BE2C (cell line): ENCODE data around the gene NEB.

Experiments
- DNase-seq: peaks from one replicate; pipeline ENCODE4 v3.0.0-alpha.2; 2020
- H3K27me3 ChIP-seq: fragments of 250-450 bp; sonication (Bioruptor Pico); 2 replicates; pipeline ENCODE4 v1.5.1; 2020; ENCODE audit warnings: mild to moderate bottlenecking
- H3K36me3 ChIP-seq: fragments of 250-450 bp; sonication (Bioruptor Pico); 2 replicates; pipeline ENCODE4 v1.5.1; 2020; ENCODE audit warnings: mild to moderate bottlenecking
- H3K4me1 ChIP-seq: fragments of 250-450 bp; sonication (Bioruptor Pico); 2 replicates; pipeline ENCODE4 v1.5.1; 2020
- H3K4me3 ChIP-seq: 2 replicates; pipeline ENCODE4 v1.5.1; 2011; ENCODE audit warnings: low read depth, low read length
- H3K9me3 ChIP-seq: fragments of 250-450 bp; sonication (Bioruptor Pico); 2 replicates; pipeline ENCODE4 v1.5.1; 2020
- TF ChIP-seq, protein P1 (sequence below): IDR thresholded peaks from 2 replicates; pipeline ENCODE4 v1.5.1; 2012; ENCODE audit warnings: mild to moderate bottlenecking, low read depth, low read length

NEB gene

GRCh38 chr2:151623631-151624030 lies 110.6 kb downstream of the NEB start:
- TF ChIP-seq, protein P1, sequence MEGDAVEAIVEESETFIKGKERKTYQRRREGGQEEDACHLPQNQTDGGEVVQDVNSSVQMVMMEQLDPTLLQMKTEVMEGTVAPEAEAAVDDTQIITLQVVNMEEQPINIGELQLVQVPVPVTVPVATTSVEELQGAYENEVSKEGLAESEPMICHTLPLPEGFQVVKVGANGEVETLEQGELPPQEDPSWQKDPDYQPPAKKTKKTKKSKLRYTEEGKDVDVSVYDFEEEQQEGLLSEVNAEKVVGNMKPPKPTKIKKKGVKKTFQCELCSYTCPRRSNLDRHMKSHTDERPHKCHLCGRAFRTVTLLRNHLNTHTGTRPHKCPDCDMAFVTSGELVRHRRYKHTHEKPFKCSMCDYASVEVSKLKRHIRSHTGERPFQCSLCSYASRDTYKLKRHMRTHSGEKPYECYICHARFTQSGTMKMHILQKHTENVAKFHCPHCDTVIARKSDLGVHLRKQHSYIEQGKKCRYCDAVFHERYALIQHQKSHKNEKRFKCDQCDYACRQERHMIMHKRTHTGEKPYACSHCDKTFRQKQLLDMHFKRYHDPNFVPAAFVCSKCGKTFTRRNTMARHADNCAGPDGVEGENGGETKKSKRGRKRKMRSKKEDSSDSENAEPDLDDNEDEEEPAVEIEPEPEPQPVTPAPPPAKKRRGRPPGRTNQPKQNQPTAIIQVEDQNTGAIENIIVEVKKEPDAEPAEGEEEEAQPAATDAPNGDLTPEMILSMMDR, result no peak
- no peak for DNase-seq
- Histone ChIP-seq H3K4me1 (no peaks in the 10 kb centered on the region), H3K36me3 (no peaks in the 10 kb centered on the region), H3K27me3 (no peaks in the 10 kb centered on the region), H3K4me3 (no peak overlapping the region), H3K9me3 (no peaks in the 10 kb centered on the region)

DNA sequence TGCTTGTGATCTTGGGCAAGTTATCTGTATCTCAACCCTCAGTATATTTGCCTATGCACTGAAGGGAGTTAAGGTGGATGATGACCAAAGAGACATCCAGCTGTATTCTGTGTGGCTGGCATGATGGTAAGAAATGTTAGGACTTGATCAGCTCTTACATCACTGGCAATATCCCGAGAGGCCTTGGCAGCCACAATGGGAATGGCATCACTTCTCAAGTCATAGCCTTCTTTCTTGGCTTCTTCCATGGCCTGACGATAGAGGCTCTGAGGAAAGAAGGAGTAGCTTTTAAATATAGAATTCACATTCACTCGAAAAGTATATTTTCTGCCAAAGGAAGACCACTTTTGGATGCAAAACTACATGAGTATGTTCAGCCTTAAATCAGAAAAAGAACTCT lies 113.5 kb downstream of the NEB start:
- DNase-seq, result no peak

DNA sequence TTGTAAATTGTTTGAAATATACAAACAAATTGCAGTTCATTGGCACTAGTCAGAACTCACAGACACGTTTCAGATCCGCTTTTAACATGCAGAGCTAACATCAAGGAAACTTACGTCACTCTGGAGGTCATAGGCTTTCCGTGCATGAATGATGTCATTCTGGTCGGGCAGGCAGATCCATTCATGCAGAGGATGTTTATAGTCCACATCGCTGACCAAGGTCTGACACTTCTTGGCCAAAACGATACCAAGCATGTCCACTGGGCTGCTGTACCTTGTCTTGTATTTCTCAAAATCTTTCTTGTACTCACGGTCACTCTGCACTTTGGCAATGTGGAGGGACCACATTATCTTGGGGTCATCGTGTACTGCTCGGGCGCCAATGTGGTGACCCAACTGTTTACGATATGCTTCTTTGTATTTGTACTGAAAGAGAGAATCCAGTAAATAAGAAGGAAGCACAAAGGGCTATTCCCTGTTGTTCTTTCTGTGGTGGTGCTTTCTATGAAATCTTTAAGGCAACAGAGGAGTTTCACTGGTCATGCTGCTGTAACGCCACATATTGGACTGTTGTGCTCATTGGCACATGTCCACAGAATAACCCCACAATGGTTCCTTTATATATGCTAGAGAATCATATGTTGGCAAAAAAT lies 114.8 kb downstream of the NEB start:
- Histone ChIP-seq H3K4me3 (no peak overlapping the region), H3K36me3 (no peaks in the 10 kb centered on the region), H3K27me3 (no peaks in the 10 kb centered on the region), H3K9me3 (no peaks in the 10 kb centered on the region), H3K4me1 (no peaks in the 10 kb centered on the region)
- no peak for DNase-seq
- TF ChIP-seq, protein P1, result no peak

More for the DNA sequence above, 113.5 kb downstream of the NEB start:
- TF ChIP-seq, protein P1, result no peak
- H3K27me3 ChIP-seq, result no peaks in the 10 kb centered on the region
- no peaks in the 10 kb centered on the region for H3K9me3 ChIP-seq
- no peaks in the 10 kb centered on the region for H3K36me3 ChIP-seq
- H3K4me3 ChIP-seq, result no peak overlapping the region
- H3K4me1 ChIP-seq, result no peaks in the 10 kb centered on the region

- Histone ChIP-seq H3K4me3 (no peak overlapping the region), H3K27me3 (no peaks in the 10 kb centered on the region), H3K9me3 (no peaks in the 10 kb centered on the region), H3K4me1 (no peaks in the 10 kb centered on the region), H3K36me3 (no peaks in the 10 kb centered on the region)
- no peak for DNase-seq
- TF ChIP-seq, protein P1, result no peak
Measured at GRCh38 chr2:151616760-151617339, 117.4 kb downstream of the NEB start.

GRCh38 chr2:151614606-151615306 lies 119.5 kb downstream of the NEB start:
- no peaks in the 10 kb centered on the region for H3K36me3 ChIP-seq
- H3K9me3 ChIP-seq, result no peaks in the 10 kb centered on the region
- H3K4me3 ChIP-seq, result no peak overlapping the region
- TF ChIP-seq, protein P1, result no peak
- DNase-seq, result no peak
- H3K27me3 ChIP-seq, result no peaks in the 10 kb centered on the region
- no peaks in the 10 kb centered on the region for H3K4me1 ChIP-seq

GRCh38 chr2:151614159-151614558 lies 120.1 kb downstream of the NEB start:
- Histone ChIP-seq H3K27me3 (no peaks in the 10 kb centered on the region), H3K4me1 (no peaks in the 10 kb centered on the region), H3K9me3 (no peaks in the 10 kb centered on the region), H3K4me3 (no peak overlapping the region), H3K36me3 (no peaks in the 10 kb centered on the region)
- no peak for DNase-seq
- TF ChIP-seq, protein P1, result no peak
